Cardiac muscle cell (in vitro differentiated cells and primary cell): ENCODE results near the gene ROPN1B. TPM values are rescaled to one million over a fixed set of nuclear protein-coding genes. Genes with fewer than 3 reads are reported as not detected.

Experiments
- DNase-seq, 2 donors: peaks; one replicate each; pipeline versions ENCODE4 v3.0.0 to v3.0.0-alpha.2; 2010 to 2017; ENCODE audit warnings: low read depth in 1 of 2, low spot score in 1 of 2
- H3K27ac ChIP-seq: fragments of 200-600 bp; sonication (generic); 2 replicates; pipeline ENCODE4 v1.5.1; 2016
- H3K27me3 ChIP-seq: fragments of 200-600 bp; sonication (generic); 2 replicates; pipeline ENCODE4 v1.6.0; 2016; ENCODE audit warnings: control low read depth
- H3K36me3 ChIP-seq: fragments of 200-600 bp; sonication (generic); 2 replicates; pipeline ENCODE4 v1.5.1; 2016; ENCODE audit warnings: control low read depth
- H3K4me1 ChIP-seq: fragments of 200-600 bp; sonication (generic); 2 replicates; pipeline ENCODE4 v1.8.1; 2017; ENCODE audit warnings: low read depth, mild to moderate bottlenecking, mixed run types
- H3K4me3 ChIP-seq: fragments of 200-600 bp; sonication (generic); 2 replicates; pipeline ENCODE4 v1.5.1; 2016; ENCODE audit warnings: mild to moderate bottlenecking
- H3K9me3 ChIP-seq: fragments of 200-600 bp; sonication (generic); 2 replicates; pipeline ENCODE4 v1.5.1; 2017; ENCODE audit warnings: low read depth, mild to moderate bottlenecking, control low read depth
- polyA plus RNA-seq: library from polyadenylated mRNA; unstranded; fragments of >200 nt; fragmentation: Nextera tagmentation; extraction: Ambion mirVana; gene quantifications from 2 replicates; pipeline ENCODE4 v1.2.1, GENCODE V29; 2016
- total RNA-seq: library from RNA; depleted of rRNA; stranded (reverse); fragments of >200 nt; gene quantifications from 2 replicates; pipeline ENCODE4 v1.2.3, GENCODE V29; 2016
- TF ChIP-seq, protein P1 (sequence below): IDR thresholded peaks from 2 replicates; pipeline ENCODE4 v1.5.1; 2012; ENCODE audit warnings: low read depth, mild to moderate bottlenecking, low read length

ROPN1B gene
- total and polyA plus RNA-seq, 2 experiments from 2014 or later, result not detected

DNA sequence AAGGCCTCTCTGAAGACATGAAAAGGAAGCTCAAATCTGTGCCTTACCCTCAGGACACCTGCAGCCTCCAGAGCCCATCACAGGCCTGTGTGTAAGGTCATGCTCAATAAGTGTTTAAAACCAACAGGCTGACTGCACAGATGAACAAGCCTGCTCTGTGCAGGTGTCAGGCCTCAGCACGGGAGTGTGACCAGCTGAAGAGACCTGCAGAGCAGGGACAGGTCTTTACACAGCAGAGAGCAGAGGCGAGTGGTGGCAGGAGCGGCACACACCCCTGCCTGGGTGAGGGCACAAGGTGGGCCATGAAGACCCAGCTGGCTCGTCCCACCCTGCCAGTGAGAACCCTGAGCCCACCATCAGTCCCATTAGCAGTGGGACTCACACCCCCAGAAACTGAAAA lies 56.9 kb downstream of the ROPN1B start:
- Histone ChIP-seq H3K9me3 (no peaks in the 10 kb centered on the region), H3K4me3 (no peak overlapping the region), H3K36me3 (no peaks in the 10 kb centered on the region), H3K27me3 (no peaks in the 10 kb centered on the region), H3K4me1 (no peaks in the 10 kb centered on the region), H3K27ac (no peak overlapping the region)
- DNase-seq, result no peak
- TF ChIP-seq, protein P1, sequence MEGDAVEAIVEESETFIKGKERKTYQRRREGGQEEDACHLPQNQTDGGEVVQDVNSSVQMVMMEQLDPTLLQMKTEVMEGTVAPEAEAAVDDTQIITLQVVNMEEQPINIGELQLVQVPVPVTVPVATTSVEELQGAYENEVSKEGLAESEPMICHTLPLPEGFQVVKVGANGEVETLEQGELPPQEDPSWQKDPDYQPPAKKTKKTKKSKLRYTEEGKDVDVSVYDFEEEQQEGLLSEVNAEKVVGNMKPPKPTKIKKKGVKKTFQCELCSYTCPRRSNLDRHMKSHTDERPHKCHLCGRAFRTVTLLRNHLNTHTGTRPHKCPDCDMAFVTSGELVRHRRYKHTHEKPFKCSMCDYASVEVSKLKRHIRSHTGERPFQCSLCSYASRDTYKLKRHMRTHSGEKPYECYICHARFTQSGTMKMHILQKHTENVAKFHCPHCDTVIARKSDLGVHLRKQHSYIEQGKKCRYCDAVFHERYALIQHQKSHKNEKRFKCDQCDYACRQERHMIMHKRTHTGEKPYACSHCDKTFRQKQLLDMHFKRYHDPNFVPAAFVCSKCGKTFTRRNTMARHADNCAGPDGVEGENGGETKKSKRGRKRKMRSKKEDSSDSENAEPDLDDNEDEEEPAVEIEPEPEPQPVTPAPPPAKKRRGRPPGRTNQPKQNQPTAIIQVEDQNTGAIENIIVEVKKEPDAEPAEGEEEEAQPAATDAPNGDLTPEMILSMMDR, result no peak

DNA sequence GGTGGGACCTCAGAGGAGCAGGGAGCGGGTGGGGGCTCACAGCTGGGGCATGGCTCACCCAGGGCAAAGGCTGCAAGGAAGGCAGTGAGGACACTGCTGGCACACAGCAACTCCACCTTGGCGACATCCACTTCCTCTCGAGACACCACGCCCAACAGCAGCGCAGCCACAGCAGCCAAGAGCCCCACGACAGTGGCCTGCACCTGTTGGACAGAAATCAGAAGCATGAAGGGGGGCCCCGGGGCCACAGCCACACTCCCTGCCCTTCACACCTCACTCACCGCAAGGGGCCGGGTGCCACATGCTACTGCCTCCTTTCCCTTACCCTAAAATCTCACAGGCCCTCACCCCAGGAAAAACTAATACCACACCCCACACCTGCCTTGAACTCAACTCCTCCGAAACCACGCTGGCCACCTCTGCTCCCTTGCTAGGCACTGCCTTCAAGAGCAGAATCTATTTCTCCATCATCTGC lies 57.3 kb downstream of the ROPN1B start:
- Histone ChIP-seq H3K27me3 (no peaks in the 10 kb centered on the region), H3K4me1 (no peaks in the 10 kb centered on the region), H3K9me3 (no peaks in the 10 kb centered on the region), H3K4me3 (no peak overlapping the region), H3K36me3 (no peaks in the 10 kb centered on the region), H3K27ac (no peak overlapping the region)
- no peak for DNase-seq
- TF ChIP-seq, protein P1, result no peak

DNA sequence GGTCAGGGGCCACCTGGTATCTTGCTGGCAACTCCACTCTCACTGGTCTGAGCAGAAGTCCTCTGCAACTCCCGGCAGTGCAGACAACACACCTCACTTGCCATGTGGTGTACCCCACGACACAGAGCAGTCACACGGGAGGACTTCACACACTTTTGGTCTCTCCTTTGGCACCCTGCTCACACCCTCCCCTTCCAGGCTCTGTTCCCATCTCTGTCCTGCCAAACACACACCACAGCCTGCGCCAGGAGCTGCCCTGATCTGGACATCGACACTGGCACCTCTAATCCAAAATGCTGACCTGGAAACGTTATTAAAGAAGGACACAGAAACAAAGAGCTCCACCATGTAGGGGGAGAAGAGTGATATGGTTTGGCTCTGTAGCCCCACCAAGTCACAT lies 57.8 kb downstream of the ROPN1B start:
- no peaks in the 10 kb centered on the region for H3K27me3 ChIP-seq
- no peaks in the 10 kb centered on the region for H3K36me3 ChIP-seq
- no peak overlapping the region for H3K4me3 ChIP-seq
- no peak overlapping the region for H3K27ac ChIP-seq
- H3K4me1 ChIP-seq, result no peaks in the 10 kb centered on the region
- H3K9me3 ChIP-seq, result no peaks in the 10 kb centered on the region
- DNase-seq, result no peak
- TF ChIP-seq, protein P1, result no peak

DNA sequence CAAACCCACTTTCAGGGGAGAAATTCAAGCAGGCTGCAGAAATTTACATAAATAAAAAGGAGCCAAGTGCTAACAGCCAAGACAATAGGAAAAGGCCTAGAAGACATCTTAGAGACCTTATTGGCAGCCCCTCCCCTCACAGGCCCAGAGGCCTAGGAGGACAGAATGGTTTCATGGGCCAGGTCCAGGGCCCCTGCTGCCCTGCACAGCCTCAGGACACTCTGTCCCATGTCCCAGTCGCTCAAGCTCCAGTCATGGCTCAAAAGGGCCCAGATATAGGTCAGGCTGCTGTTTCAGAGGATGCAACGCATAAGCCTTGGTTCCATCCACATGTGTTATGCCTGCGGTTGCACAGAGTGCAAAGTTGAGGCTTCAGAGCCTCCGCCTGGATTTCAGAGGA lies 59.1 kb downstream of the ROPN1B start:
- Histone ChIP-seq H3K4me3 (no peak overlapping the region), H3K9me3 (no peaks in the 10 kb centered on the region), H3K36me3 (no peaks in the 10 kb centered on the region), H3K4me1 (no peaks in the 10 kb centered on the region), H3K27me3 (no peaks in the 10 kb centered on the region), H3K27ac (no peak overlapping the region)
- no peak for DNase-seq
- TF ChIP-seq, protein P1, result no peak

DNA sequence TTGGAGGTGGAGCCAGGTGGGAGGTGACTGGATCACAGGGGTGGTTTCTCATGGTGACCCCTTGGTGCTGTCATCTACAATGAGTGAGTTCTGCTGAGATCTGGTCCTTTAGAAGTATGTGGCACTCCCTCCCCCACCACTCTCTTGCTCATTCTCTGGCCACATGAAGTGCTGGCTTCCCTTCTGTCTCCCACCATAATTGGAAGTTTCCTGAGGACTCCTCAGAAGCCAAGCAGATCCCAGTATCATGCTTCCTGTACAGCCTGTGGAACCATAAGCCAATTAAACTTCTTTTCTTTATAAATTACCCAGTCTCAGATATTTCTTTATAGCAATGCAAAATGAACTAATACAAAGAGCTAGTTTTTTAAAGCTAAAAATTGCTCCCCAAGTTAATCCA lies 60.3 kb downstream of the ROPN1B start:
- no peak overlapping the region for H3K4me3 ChIP-seq

More for the DNA sequence above, 60.3 kb downstream of the ROPN1B start:
- no peak for DNase-seq
- H3K9me3 ChIP-seq, result no peaks in the 10 kb centered on the region
- H3K4me1 ChIP-seq, result no peaks in the 10 kb centered on the region
- no peak overlapping the region for H3K27ac ChIP-seq
- H3K36me3 ChIP-seq, result no peaks in the 10 kb centered on the region
- no peaks in the 10 kb centered on the region for H3K27me3 ChIP-seq
- TF ChIP-seq, protein P1, result no peak
